GM15510 (cell line): Measurements from ENCODE around the gene PZP.

Source experiments
- POLR2A ChIP-seq: IDR thresholded peaks from 3 replicates; pipeline ENCODE4 v1.6.1; 2011; ENCODE audit warnings: borderline replicate concordance; ENCODE audit not compliant: insufficient read length; ENCODE audit errors: extremely low read depth

PZP gene

DNA sequence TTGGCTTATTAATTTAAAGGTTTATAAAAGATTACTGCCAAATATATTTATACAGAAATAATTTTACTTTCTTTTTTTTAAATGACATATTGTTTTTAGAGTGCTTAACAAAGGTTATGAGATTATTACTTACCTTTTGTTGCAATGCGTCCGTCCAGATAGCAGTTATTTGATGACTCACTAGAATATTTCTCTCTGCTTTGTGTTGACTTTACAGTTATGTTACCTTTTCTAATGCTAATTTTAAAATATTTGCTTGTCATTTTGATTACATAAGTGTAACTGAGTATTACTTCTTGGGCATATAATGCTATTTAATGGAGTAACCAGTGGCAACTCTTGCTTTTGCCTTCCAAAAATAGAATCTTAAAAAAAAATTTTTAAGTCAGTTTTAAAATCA lies 6.3 kb upstream of the PZP start:
- no peak for TF ChIP-seq POLR2A

DNA sequence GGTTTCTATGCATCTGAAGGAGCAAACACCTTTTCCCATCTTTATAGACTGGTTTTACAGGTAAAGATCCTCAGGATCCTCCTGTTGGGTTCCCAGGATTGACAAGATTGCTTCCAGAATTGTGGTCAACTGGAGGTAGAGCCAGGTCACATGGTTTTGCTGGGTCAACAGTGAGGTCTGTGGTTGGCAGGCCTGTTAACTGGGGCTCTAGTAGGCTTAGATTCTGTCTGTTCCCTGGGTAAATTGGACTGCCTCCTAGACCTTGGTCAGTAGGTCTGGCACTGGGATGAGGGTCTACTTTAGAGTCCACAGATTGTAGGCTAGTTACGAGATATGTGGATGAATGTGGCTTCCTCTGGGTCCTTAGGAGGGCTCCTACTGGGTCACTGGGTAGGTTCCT lies 3.5 kb upstream of the PZP start:
- no peak for TF ChIP-seq POLR2A

DNA sequence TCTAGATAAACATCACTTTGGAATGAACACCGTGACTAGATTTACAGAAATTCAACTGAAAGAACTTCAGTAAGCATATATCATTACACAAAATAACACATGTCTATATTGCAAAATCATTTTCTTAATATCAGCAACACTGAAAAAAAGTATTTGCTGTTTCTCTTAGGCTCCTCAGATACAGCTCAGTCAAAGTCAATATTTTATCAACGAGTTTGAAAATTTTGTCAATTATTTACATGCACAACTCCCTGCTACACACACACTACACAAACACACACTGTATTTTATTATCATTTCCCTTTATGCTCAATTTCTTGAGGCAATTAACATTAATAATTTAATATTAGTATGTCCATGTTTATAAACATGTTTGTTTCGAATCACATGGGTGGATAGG lies 3.8 kb downstream of the PZP start:
- no peak for TF ChIP-seq POLR2A

DNA sequence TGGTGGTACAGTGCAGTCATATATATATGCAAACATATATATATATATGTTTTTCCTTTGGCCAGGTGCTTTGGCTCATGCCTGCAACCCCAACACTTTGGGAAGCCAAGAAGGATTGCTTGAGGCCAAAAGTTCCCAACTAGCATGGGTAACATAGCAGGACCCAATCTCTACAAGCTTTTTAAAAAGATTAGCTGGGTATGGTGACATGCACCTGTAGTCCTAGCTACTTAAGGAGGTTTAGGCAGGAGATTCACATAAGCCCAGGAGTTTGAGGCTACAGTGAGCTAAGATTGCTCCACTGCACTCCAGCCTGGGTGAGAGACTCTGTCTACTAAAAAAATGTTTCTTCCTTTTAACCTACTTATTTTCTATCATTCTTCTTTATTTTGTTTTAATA lies 10.2 kb downstream of the PZP start:
- no peak for TF ChIP-seq POLR2A

DNA sequence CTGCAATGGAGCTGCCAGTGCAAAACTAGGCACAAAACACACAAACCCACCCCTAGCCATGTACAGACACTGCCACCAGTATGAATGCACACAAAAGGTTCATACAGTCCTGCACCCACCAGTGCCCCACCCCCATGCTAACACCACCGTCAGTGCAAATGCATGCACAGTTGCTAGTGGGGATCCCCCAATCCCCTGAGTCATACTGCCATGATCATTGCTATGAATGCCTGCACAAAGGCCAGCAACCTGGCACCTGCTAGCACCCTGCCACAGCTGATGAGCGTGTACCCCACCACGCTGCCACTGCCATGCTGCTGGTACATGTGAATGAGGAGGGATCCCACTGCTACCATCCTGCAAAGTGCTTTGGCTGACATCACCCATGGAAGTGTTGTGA lies 23.9 kb downstream of the PZP start:
- no peak for TF ChIP-seq POLR2A

DNA sequence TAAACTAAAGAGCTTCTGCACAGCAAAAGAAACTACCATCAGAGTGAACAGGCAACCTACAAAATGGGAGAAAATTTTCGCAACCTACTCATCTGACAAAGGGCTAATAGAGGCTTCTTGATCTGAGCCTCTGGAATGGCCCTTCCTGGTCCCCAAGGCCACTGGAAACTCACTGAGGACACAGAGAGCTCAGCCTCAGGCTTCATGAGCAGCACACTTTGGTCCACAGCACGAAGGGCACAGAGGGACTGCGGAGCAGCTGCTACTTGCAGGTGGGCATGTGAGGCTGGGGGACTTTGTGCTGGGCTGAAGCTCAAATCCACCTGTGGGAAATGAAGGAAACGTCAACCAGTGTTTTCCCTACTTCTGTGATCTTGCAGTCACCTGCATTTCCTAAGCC lies 27.4 kb downstream of the PZP start:
- TF ChIP-seq POLR2A: no peak

DNA sequence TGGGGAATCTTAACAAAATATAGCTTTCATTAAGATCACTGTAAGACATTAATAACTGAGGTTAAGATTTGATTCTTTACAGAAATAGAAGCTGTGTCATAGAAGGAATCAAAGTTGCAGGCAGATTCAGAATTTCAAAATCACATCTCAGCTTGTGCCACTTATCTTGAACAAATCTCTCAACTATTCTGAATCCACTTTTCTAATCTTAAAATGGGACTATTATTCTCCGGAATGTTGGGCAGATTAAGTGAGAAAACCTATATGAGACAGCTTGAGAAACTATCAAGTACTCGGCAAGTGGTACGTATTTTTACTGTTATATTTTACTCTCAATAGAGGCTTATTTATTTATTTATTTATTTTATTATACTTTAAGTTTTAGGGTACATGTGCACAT lies 28.4 kb downstream of the PZP start:
- no peak for TF ChIP-seq POLR2A

DNA sequence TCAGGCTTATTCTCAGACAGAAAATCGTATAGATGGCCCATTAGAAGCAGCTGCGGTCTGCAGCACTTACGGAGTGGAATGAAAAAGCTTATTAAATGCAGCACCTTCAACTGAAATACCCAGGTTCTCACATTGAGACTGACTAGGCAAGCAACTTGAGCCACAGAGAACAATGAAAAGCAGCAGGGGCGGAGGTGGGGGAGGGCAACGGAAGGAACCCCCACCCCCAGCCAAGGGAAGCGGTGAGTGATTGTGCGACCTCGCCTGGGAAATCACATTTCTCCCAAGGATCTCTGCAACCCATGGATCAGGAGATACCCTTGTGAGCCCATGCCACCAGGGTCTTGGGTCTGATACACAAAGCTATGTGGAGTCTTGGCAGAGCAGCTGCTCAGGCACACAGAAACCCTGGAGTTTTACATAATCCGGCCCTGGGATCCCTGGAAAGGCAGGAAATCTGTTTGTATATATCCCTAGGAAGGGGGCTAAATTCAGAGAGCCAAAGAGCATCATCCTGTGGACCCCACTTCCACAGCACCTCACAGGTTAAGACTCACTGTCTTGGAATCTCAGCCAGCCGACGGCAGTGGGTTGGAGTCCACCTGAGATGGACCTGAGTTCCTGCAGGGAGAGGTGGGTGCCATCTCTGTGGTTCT lies 38.1 kb downstream of the PZP start:
- TF ChIP-seq POLR2A: no peak

DNA sequence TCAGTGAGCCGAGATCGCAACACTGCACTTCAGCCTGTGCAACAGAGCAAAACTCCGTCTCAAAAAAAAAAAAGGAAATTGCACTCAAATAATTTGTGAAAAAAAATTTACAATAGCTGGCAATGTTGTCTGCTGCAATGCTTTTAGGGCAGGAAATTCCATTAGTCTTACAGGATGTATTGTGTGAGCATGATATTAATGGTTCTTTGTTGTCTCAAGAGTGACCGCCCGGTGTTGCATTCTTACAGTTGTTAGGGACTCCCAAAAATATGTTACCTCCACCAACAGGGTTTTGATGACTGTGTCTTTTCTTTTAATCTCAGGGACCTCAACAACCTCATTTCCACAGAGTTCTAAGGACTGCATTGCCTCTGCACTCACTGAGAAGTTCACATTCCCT lies 44.8 kb downstream of the PZP start:
- no peak for TF ChIP-seq POLR2A

DNA sequence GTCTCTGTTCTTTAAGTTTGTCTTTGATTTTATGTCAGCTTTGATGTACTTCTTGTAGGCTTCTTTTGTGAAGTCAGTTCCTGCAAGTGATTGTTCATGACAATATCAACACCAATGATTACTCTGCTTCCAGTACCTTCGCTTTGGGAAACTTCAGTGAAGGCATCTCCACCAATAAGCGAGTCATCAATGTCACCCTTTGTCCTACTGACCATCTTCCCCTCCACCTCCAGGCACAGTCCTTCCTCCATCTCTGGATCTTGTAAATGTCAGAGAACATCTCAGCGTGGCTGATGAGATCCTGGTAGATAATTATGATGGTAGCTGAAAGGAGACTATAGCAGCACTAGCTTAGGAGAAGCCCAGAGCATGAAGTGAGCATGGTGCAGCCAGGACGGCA lies 52.1 kb downstream of the PZP start:
- no peak for TF ChIP-seq POLR2A

DNA sequence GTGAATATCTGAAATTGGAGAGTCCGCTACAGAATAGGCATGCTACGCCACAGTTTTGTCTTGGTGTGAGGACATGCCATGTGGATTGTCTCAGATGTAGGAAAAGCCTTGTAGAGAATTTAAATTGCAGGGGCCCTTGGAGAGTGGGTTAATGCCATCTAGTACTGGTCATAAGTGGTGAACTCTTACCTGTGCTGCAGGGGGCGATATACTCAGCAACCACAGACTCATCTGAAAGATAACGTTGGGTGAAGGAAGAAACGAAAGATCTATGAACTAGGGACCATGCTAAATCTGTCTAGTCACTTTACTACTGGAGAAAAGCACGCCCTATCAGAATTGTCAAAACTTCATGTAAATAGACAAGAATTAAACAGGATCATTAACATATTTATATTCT lies 58.8 kb downstream of the PZP start:
- TF ChIP-seq POLR2A: no peak

DNA sequence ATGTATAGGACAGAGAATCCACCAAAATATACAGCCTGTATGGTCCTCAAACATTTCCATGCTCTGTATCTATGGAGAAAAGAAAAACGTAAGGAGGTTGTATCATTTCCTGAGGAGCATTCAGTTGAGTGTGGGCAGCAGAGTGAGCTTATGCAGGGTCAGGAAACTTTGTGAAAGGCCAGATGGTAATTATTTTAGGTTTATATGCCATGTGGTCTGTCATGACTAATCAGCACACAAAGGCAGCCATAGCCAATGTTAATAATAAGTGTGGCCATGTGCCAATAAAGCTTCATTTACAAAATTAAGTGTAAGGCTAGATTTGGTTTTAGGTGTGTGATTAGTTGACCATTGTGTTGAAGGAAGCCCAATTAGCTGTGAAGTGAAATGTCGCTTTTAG lies 59.3 kb downstream of the PZP start:
- TF ChIP-seq POLR2A: no peak

DNA sequence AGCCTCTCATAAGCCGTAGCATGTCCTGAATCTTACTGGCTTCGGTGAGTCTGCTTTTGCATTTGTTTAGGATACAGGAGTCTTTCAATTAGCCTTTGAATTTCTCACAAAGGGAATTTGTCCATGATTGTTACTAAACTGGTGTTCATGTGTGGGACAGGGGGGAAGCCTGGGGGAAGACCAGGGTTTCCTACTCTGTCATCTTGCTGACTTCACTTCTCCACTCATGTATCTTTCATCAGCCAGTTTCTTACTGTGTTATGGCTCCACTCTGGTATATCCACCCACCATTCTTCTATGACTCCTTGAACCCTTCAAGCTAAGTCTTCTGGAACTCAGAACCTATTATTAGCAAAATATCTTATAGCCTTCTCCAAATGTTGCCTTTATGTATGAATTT lies 60.7 kb downstream of the PZP start:
- no peak for TF ChIP-seq POLR2A

DNA sequence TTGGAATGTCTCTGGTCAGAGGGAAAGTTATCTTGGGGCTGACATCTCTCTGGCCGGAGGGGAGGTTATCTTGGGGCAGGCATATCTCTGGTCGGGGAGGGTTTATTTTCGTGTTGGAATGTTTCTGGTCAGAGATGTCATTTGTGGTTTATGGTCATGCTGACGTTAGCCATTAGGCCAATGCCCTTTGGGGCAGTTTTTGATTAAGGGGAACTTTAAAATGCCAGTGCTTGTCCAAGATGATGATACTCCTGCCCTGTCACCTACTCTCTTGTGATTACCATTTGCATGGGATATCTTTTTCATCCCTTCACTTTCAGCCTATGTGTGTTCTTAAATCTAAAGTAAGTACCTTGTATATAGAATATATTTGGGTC lies 63.5 kb downstream of the PZP start:
- TF ChIP-seq POLR2A: no peak

DNA sequence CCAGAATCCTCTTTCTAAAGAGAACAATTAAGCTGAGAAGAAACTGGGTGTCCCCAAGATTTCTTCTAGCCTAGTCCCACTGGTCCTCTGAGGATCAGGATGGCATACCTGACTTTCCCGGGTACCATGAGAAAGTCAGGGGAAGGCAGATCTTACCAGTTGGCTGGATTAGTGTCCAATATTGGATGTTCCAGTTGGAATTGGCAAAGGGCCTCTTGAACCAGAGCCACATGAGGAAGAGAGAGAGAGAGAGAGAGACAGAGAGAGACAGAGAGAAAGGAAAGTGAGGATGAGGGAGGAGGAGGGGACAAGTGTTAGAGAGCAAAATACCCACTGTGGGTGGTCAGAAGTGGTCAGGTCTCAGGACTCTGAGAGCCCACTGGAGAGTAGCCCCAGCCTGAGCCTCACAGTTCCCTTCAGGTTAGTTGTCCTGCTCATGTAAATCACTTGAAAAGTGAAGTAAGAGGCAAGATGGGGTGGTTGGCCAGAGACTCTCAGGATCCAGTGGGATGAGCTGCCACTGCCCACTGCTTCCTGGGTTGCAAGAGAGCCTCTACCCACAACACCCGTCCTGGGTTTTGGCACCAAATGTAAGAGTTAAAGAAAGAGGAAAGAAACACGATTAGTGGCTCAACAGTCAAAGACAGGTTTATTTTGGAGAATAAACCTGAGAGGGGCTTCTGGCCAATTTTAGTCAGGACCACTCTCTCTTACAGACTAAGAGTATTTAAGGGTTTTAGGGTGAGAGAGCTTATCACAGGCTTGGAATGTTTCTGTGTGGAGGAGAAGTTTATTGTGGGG lies 64.1 kb downstream of the PZP start:
- no peak for TF ChIP-seq POLR2A

DNA sequence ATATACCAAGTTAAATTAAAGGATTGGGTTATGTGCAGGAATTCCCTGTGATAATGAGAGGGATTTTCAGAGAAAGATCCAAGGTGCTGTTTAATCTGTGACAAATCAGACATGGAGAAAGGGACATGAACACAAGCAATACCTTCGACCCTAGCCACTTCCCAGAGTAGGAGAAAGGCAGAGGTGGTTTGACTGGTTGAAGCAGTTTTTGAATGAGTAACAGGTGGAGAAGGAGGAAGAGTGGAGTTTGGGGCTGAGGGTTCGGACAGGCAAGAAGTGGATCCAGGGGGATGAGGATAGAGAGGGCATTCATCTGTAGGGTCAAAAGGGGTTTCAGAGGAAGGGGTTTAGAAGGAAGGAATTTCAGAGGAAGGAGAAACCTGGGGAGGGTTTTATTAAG lies 65.1 kb downstream of the PZP start:
- TF ChIP-seq POLR2A: no peak

DNA sequence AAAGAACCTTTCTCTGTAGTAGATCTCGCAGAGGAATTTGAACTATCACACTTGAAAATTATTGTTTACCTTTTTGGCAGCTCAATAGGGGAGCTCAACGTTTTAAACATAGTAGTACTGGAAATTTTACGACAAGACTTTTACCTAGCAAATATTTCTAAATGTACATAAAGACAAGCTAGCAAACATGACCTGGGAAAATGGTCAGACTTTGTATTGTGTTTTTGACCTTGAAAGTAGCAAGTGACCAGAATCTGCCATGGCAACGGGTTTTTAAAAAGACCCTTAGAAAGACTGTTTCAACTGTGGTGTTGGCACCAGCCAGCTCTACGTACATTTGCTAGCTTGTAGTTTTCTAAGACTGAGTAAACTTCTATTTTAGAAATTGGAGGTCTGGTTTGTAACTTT lies 72.3 kb downstream of the PZP start:
- TF ChIP-seq POLR2A: no peak

DNA sequence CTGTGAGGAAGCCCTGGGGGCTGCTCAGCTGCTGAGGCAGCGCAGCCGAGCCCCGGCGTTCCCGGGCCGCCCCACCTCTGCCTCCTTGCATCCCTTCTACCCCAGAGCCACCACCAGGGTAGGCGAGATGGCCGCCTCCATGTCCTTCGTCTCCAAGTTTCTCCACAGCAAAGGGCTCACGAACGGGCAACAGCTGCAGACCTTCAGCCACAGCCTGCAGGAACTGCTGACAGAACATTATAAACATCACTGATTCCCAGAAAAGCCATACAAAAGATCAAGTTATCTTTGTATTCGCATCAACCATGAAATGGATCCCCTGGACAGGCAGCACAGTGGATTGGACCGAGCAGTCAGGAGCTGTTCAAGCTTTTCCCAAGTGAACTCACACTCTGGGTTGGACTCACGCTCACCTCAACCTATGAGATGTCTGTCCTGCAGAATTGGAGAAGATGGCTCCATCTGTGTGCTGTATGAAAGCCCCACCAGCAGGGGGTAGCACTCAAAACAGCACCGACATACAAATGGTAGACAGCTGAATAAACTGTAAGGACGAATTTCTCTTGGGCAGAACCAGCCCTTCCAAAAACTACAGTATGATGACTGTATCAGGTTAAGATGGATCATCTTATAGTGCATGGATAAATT lies 73.1 kb downstream of the PZP start:
- TF ChIP-seq POLR2A: no peak
